ENCODE results near the gene SLC2A4. TPM values are rescaled to one million over a fixed set of nuclear protein-coding genes. Genes with fewer than 3 reads are reported as not detected.

SLC2A4 gene
- total and polyA plus RNA-seq, 2 experiments from 2014 or later = 6.3 to 13.6 TPM

DNA sequence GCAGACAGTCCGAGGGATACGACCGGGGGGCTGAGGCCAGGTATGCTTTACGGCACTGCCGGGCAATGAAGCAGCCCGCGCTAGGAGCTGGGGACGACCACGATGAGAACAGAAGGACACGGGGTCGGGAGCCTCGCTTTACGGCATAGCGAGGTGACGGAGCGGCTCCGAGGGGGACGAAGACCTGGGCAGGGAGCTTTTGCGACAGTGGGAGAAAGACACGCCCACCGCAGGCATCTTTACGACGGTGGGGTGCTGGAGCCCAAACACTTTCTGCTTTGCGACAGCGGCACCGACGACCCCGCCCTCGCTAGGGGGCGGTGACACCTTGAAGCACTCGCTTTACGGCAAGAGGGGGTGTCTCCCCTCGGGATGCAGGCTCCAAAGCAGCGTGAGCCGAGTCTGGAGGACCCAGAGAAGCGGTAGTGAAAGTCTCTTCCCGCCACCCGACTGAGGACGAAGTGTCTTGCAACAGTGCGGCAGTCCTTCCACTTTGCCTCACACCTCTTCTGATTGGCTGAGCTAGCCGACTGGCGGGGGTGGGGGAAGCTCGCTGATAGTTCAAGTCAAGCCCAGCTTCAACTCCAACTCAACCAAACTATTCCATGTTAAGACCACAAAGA, 48.0 kb downstream of the SLC2A4 start:
- H3K4me1 ChIP-seq (ENCODE audit: insufficient read depth) = peaks cover 10% of the 10 kb centered on the region
- H3K27ac ChIP-seq (ENCODE audit: low read depth) = peak overlapping the region; percentile 93
- peaks cover 22% of the 10 kb centered on the region for H3K4me1 Mint-ChIP-seq
- peak; percentile 72 for ATAC-seq
- peak overlapping the region; percentile 97 for H3K27ac Mint-ChIP-seq
- H3K4me2 ChIP-seq = peak overlapping the region; percentile 99
- H3K79me2 ChIP-seq (replicated peaks; ENCODE audit: insufficient read depth) = peaks cover 14% of the 10 kb centered on the region
- no peaks in the 10 kb centered on the region for H3K9me2 ChIP-seq (ENCODE audit: insufficient read depth)
- no peaks in the 10 kb centered on the region for H3K27me3 ChIP-seq (ENCODE audit: insufficient read depth)
- H3K27me3 Mint-ChIP-seq (ENCODE audit: insufficient read depth, low read depth, poor library complexity) = peaks cover 9% of the 10 kb centered on the region
- peak overlapping the region; percentile 33 for H2AFZ ChIP-seq
- TF ChIP-seq, protein P1, sequence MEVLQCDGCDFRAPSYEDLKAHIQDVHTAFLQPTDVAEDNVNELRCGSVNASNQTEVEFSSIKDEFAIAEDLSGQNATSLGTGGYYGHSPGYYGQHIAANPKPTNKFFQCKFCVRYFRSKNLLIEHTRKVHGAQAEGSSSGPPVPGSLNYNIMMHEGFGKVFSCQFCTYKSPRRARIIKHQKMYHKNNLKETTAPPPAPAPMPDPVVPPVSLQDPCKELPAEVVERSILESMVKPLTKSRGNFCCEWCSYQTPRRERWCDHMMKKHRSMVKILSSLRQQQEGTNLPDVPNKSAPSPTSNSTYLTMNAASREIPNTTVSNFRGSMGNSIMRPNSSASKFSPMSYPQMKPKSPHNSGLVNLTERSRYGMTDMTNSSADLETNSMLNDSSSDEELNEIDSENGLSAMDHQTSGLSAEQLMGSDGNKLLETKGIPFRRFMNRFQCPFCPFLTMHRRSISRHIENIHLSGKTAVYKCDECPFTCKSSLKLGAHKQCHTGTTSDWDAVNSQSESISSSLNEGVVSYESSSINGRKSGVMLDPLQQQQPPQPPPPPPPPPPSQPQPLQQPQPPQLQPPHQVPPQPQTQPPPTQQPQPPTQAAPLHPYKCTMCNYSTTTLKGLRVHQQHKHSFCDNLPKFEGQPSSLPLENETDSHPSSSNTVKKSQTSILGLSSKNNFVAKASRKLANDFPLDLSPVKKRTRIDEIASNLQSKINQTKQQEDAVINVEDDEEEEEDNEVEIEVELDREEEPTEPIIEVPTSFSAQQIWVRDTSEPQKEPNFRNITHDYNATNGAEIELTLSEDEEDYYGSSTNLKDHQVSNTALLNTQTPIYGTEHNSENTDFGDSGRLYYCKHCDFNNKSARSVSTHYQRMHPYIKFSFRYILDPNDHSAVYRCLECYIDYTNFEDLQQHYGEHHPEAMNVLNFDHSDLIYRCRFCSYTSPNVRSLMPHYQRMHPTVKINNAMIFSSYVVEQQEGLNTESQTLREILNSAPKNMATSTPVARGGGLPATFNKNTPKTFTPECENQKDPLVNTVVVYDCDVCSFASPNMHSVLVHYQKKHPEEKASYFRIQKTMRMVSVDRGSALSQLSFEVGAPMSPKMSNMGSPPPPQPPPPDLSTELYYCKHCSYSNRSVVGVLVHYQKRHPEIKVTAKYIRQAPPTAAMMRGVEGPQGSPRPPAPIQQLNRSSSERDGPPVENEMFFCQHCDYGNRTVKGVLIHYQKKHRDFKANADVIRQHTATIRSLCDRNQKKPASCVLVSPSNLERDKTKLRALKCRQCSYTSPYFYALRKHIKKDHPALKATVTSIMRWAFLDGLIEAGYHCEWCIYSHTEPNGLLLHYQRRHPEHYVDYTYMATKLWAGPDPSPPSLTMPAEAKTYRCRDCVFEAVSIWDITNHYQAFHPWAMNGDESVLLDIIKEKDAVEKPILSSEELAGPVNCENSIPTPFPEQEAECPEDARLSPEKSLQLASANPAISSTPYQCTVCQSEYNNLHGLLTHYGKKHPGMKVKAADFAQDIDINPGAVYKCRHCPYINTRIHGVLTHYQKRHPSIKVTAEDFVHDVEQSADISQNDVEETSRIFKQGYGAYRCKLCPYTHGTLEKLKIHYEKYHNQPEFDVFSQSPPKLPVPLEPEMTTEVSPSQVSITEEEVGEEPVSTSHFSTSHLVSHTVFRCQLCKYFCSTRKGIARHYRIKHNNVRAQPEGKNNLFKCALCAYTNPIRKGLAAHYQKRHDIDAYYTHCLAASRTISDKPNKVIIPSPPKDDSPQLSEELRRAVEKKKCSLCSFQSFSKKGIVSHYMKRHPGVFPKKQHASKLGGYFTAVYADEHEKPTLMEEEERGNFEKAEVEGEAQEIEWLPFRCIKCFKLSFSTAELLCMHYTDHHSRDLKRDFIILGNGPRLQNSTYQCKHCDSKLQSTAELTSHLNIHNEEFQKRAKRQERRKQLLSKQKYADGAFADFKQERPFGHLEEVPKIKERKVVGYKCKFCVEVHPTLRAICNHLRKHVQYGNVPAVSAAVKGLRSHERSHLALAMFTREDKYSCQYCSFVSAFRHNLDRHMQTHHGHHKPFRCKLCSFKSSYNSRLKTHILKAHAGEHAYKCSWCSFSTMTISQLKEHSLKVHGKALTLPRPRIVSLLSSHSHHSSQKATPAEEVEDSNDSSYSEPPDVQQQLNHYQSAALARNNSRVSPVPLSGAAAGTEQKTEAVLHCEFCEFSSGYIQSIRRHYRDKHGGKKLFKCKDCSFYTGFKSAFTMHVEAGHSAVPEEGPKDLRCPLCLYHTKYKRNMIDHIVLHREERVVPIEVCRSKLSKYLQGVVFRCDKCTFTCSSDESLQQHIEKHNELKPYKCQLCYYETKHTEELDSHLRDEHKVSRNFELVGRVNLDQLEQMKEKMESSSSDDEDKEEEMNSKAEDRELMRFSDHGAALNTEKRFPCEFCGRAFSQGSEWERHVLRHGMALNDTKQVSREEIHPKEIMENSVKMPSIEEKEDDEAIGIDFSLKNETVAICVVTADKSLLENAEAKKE (CRISPR knock-in tag; IDR thresholded peaks at IDR 0.05) = no peak
- TF ChIP-seq JUNB (IDR thresholded peaks at IDR 0.05; ENCODE audit: unreplicated experiment) (no peak), POLR2AphosphoS5 (IDR thresholded peaks at IDR 0.05; ENCODE audit: low read depth) (peak; percentile 76), ZNF331 (CRISPR knock-in tag; IDR thresholded peaks at IDR 0.05; ENCODE audit: low read depth) (no peak), STAT1 (IDR thresholded peaks at IDR 0.05; ENCODE audit: unreplicated experiment) (no peak)
- TF ChIP-seq, protein P2, sequence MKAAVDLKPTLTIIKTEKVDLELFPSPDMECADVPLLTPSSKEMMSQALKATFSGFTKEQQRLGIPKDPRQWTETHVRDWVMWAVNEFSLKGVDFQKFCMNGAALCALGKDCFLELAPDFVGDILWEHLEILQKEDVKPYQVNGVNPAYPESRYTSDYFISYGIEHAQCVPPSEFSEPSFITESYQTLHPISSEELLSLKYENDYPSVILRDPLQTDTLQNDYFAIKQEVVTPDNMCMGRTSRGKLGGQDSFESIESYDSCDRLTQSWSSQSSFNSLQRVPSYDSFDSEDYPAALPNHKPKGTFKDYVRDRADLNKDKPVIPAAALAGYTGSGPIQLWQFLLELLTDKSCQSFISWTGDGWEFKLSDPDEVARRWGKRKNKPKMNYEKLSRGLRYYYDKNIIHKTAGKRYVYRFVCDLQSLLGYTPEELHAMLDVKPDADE (IDR thresholded peaks at IDR 0.05) = peak; percentile 86
- TF ChIP-seq, protein P3, sequence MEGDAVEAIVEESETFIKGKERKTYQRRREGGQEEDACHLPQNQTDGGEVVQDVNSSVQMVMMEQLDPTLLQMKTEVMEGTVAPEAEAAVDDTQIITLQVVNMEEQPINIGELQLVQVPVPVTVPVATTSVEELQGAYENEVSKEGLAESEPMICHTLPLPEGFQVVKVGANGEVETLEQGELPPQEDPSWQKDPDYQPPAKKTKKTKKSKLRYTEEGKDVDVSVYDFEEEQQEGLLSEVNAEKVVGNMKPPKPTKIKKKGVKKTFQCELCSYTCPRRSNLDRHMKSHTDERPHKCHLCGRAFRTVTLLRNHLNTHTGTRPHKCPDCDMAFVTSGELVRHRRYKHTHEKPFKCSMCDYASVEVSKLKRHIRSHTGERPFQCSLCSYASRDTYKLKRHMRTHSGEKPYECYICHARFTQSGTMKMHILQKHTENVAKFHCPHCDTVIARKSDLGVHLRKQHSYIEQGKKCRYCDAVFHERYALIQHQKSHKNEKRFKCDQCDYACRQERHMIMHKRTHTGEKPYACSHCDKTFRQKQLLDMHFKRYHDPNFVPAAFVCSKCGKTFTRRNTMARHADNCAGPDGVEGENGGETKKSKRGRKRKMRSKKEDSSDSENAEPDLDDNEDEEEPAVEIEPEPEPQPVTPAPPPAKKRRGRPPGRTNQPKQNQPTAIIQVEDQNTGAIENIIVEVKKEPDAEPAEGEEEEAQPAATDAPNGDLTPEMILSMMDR (conservative IDR thresholded peaks at IDR 0.05; ENCODE audit: low read depth in 2 of 2) = no peak
- no peaks in the 10 kb centered on the region for H4K20me1 ChIP-seq (replicated peaks; ENCODE audit: insufficient read depth)
- peaks cover 22% of the 10 kb centered on the region for H3F3A ChIP-seq (replicated peaks; ENCODE audit: low read depth)
- H3K36me3 Mint-ChIP-seq (ENCODE audit: low read depth) = peaks cover 17% of the 10 kb centered on the region
- H3K4me3 Mint-ChIP-seq = peak overlapping the region; percentile 99
- no peaks in the 10 kb centered on the region for H3K36me3 ChIP-seq (ENCODE audit: insufficient read depth)
- H3K9me3 Mint-ChIP-seq = no peaks in the 10 kb centered on the region
- peak overlapping the region; percentile 70 for H3K4me3 ChIP-seq
- DNase-seq (ENCODE audit: low spot score) = peak; percentile 99

All from GM23338 (cell line).